ENCODE results near the gene TGIF1.

DNA sequence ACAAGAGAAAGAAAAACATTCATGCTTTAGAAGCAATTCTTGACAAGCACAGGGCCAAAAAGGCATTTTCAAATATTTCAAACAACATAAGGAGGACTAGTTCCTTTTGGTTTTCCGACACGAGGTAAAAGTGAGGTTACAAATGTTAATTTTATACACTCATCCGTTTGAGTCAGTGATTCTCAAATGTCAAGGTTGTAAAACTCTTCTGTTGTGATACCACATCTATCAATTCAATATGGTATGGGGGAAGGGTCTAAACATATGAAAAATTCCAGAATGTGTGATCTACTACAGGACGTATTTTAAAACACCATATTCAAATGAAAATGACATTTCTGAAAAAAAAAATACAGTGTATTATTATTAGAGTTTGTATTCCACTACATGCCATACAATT lies 52.7 kb downstream of the TGIF1 start:
- no peak for TF ChIP-seq YY1 (IDR thresholded peaks at IDR 0.05; ENCODE audit: insufficient read depth, insufficient read length)
- TF ChIP-seq ZNF274 (IDR thresholded peaks at IDR 0.05; ENCODE audit: low read depth, low read length), result no peak
- no peak for TF ChIP-seq SUZ12 (IDR thresholded peaks at IDR 0.05; ENCODE audit: extremely low read depth, insufficient read depth, insufficient read length)

Data from NT2/D1 (cell line).